Left ventricle myocardium inferior (tissue), 1 donor: ENCODE data around the gene WFDC1. TPM values are rescaled to one million over a fixed set of nuclear protein-coding genes. Genes with fewer than 3 reads are reported as not detected.

ENCODE experiments used
- DNase-seq: peaks from one replicate; pipeline ENCODE4 v3.0.0-alpha.2; 2020
- H3K27ac ChIP-seq: fragments of 200-600 bp; replicated peaks from 2 replicates; pipeline ENCODE4 v1.8.0; 2021
- H3K27me3 ChIP-seq: fragments of 200-600 bp; 2 replicates; pipeline ENCODE4 v1.8.0; 2021; ENCODE audit warnings: low read depth
- H3K36me3 ChIP-seq: fragments of 200-600 bp; 2 replicates; pipeline ENCODE4 v1.8.0; 2021
- H3K4me1 ChIP-seq: fragments of 200-600 bp; 2 replicates; pipeline ENCODE4 v1.8.0; 2021
- H3K4me3 ChIP-seq: fragments of 200-600 bp; 2 replicates; pipeline ENCODE4 v1.8.0; 2021; ENCODE audit warnings: mild to moderate bottlenecking, moderate library complexity
- H3K9me3 ChIP-seq: fragments of 200-600 bp; replicated peaks from 2 replicates; pipeline ENCODE4 v1.8.0; 2021
- intact Hi-C: fragments of 100-400 bp; cut with micrococcal nuclease; formaldehyde crosslinking; loops from one replicate; pipeline ENCODE4 v1.11.0; 2022
- total RNA-seq: library from RNA; stranded (reverse); fragmentation: NEBNext Ultra II Directional; extraction: Animal tissue kit (Norgen Biotek cat#: 25700); gene quantifications from one replicate; pipeline ENCODE4 v1.2.1, GENCODE V29; 2021
- TF ChIP-seq, protein P1 (sequence below): fragments of 200-600 bp; IDR thresholded peaks from 2 replicates; pipeline ENCODE4 v1.8.0; 2021; ENCODE audit warnings: antibody characterized with exemption, mild to moderate bottlenecking, borderline replicate concordance
- donor health status: DM: no; HTN: yes; CAD: no; lungs with severe emphysema.

The WFDC1 gene
- total RNA-seq, 1 donor from 2014 or later, result 1.3 TPM

DNA sequence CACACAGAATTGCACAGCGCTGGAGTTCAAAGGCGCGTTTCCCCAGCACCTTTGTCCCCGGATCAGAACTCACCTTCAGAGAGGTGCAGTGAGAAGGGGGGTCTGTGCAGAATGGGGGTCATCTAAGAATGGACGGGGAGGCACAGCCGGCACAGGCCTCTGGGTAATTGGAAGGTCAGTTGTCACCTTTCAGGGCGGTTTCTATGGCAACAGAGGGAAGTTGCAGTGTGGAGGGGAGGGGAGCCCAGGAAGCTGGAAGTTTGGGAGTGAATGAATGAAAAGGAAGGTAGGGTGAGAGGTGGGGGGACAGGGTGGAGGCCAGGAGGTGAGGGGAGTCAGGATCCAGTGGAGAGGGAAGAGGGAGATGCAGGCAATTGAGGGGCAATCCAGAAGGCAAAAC, 42.5 kb upstream of the WFDC1 start:
- H3K9me3 ChIP-seq, result peaks cover 14% of the 10 kb centered on the region
- intact Hi-C loops, result no loop called here
- H3K4me1 ChIP-seq, result no peaks in the 10 kb centered on the region
- H3K27me3 ChIP-seq, result peaks cover 24% of the 10 kb centered on the region
- no peak overlapping the region for H3K4me3 ChIP-seq
- no peak for DNase-seq
- TF ChIP-seq, protein P1, sequence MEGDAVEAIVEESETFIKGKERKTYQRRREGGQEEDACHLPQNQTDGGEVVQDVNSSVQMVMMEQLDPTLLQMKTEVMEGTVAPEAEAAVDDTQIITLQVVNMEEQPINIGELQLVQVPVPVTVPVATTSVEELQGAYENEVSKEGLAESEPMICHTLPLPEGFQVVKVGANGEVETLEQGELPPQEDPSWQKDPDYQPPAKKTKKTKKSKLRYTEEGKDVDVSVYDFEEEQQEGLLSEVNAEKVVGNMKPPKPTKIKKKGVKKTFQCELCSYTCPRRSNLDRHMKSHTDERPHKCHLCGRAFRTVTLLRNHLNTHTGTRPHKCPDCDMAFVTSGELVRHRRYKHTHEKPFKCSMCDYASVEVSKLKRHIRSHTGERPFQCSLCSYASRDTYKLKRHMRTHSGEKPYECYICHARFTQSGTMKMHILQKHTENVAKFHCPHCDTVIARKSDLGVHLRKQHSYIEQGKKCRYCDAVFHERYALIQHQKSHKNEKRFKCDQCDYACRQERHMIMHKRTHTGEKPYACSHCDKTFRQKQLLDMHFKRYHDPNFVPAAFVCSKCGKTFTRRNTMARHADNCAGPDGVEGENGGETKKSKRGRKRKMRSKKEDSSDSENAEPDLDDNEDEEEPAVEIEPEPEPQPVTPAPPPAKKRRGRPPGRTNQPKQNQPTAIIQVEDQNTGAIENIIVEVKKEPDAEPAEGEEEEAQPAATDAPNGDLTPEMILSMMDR, result no peak
- H3K36me3 ChIP-seq, result no peaks in the 10 kb centered on the region
- no peak overlapping the region for H3K27ac ChIP-seq

- TF ChIP-seq, protein P1, result no peak
- intact Hi-C loops, result no loop called here
- Histone ChIP-seq H3K4me3 (no peak overlapping the region), H3K9me3 (peaks cover 14% of the 10 kb centered on the region), H3K36me3 (no peaks in the 10 kb centered on the region), H3K27me3 (peaks cover 34% of the 10 kb centered on the region), H3K27ac (no peak overlapping the region), H3K4me1 (no peaks in the 10 kb centered on the region)
- no peak for DNase-seq
Observed at GRCh38 chr16:84253173-84253572, 41.5 kb upstream of the WFDC1 start.

DNA sequence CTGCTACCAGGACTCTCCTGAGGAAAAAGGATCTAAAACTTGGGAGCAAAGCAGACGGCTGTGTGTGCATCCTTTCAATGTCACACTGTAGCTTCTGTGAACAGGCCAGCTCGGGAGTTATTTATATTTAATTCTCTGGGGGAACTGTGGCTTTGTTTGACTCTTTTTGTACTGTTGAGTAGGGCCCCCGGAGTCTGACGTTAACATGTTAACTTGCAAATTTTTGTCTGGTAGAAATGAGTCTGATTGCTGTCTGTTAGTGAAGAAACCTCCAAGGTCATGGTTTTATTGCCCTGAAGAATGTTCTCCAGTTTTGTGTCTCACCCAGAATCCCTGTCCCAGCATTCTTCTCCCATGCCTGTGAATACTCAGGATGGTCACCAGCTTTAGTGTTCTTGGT, 40.6 kb upstream of the WFDC1 start:
- Histone ChIP-seq H3K36me3 (no peaks in the 10 kb centered on the region), H3K27me3 (peaks cover 43% of the 10 kb centered on the region), H3K9me3 (peaks cover 14% of the 10 kb centered on the region), H3K27ac (no peak overlapping the region), H3K4me1 (no peaks in the 10 kb centered on the region), H3K4me3 (no peak overlapping the region)
- intact Hi-C loops, result no loop called here
- TF ChIP-seq, protein P1, result no peak
- DNase-seq, result no peak

- Histone ChIP-seq H3K27me3 (peaks cover 48% of the 10 kb centered on the region), H3K9me3 (peaks cover 14% of the 10 kb centered on the region), H3K36me3 (no peaks in the 10 kb centered on the region), H3K4me1 (no peaks in the 10 kb centered on the region), H3K4me3 (no peak overlapping the region), H3K27ac (no peak overlapping the region)
- TF ChIP-seq, protein P1, result no peak
- intact Hi-C loops, result no loop called here
- no peak for DNase-seq
Observed at GRCh38 chr16:84255050-84255810, 39.4 kb upstream of the WFDC1 start.

DNA sequence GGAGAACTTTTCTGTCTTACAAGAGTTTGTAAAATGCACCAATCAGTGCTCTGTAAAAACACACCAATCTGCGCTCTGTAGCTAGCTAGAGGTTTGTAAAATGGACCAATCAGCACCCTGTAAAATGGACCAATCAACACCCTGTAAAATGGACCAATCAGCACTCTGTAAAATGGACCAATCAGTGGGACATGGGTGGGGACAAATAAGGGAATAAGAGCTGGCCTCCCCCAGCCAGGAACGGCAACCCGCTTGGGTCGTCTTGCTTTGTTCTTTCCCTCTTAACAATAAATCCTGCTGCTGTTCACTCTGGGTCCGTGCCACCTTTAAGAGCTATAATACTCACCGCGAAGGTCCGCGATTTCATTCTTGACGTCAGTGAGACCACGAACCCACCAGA, 36.4 kb upstream of the WFDC1 start:
- Histone ChIP-seq H3K4me1 (no peaks in the 10 kb centered on the region), H3K9me3 (peaks cover 14% of the 10 kb centered on the region), H3K27me3 (peaks cover 62% of the 10 kb centered on the region), H3K4me3 (no peak overlapping the region), H3K27ac (no peak overlapping the region), H3K36me3 (no peaks in the 10 kb centered on the region)
- DNase-seq, result no peak
- TF ChIP-seq, protein P1, result no peak
- intact Hi-C loops, result no loop called here
